AG09309 (cell line): ENCODE measurements around the gene DPPA4.
"Not testable (repeated sequence)": the region's sequence is repeated elsewhere in the genome, so short reads cannot be mapped to it uniquely, and the experiment has no call there.

Experiments
- DNase-seq: peaks from one replicate; pipeline ENCODE4 v3.0.0-alpha.2; 2010; ENCODE audit warnings: low read depth
- H3K4me3 ChIP-seq: 2 replicates; pipeline ENCODE4 v1.5.1; 2011; ENCODE audit warnings: mild to moderate bottlenecking, low read depth, low read length, moderate library complexity; ENCODE audit not compliant: control insufficient read depth
- CTCF ChIP-seq: IDR thresholded peaks from 2 replicates; pipeline ENCODE4 v1.5.1; 2011; ENCODE audit warnings: mild to moderate bottlenecking, low read depth, low read length, inconsistent platforms; ENCODE audit not compliant: insufficient read depth, control insufficient read depth; ENCODE audit errors: missing control alignments

The DPPA4 gene

GRCh38 chr3:109337393-109337792, at the start of gene DPPA4:
TSS of gene DPPA4 (minus strand) at chr3:109337546. CDS start at chr3:109337517, 29 bp downstream.
- no peak for DNase-seq
- no peak for TF ChIP-seq CTCF
- peak within 1 kb of the TSS; percentile 16 for H3K4me3 ChIP-seq

- no peak for DNase-seq
- TF ChIP-seq CTCF = no peak
- H3K4me3 ChIP-seq = no peak overlapping the region
Observed at GRCh38 chr3:109385442-109386318, 48.3 kb upstream of the DPPA4 start.

- no peak overlapping the region for H3K4me3 ChIP-seq
- DNase-seq = no peak
- TF ChIP-seq CTCF = no peak
Observed at GRCh38 chr3:109384164-109384563, 46.8 kb upstream of the DPPA4 start.

GRCh38 chr3:109382588-109382987, 45.2 kb upstream of the DPPA4 start:
- no peak overlapping the region for H3K4me3 ChIP-seq
- TF ChIP-seq CTCF = no peak
- DNase-seq = no peak

GRCh38 chr3:109375975-109376374, 38.6 kb upstream of the DPPA4 start:
- no peak for TF ChIP-seq CTCF
- DNase-seq = no peak
- no peak overlapping the region for H3K4me3 ChIP-seq

GRCh38 chr3:109374434-109374833, 37.1 kb upstream of the DPPA4 start:
- not testable (repeated sequence) for DNase-seq, H3K4me3 ChIP-seq

GRCh38 chr3:109373933-109374332, 36.6 kb upstream of the DPPA4 start:
- no peak overlapping the region for H3K4me3 ChIP-seq
- no peak for DNase-seq
- no peak for TF ChIP-seq CTCF
